HCT116 (cell line): ENCODE data around the gene TRIM72. TPM values are rescaled to one million over a fixed set of nuclear protein-coding genes. Genes with fewer than 3 reads are reported as not detected.

Experiments used
- ATAC-seq: fragments of 200-7000 bp; cut with Tn5 transposase; 2 replicates; pipeline ENCODE4 v1.9.1; 2020; ENCODE audit warnings: mild to moderate bottlenecking, moderate library complexity
- BruUV-seq: library from RNA; stranded (reverse); fragments of 400-500 nt; replicated peaks from 2 replicates; lab custom pipeline; 2021; lab: Mats Ljungman, UMichigan
- CTCF ChIA-PET: fragments of 300-600 bp; sonication (Branson Sonifier 250); formaldehyde crosslinking; loops from one replicate; lab custom pipeline; 2021; ENCODE audit warnings: antibody characterized with exemption; lab: Charles Lee
- POLR2A ChIA-PET: fragments of 300-600, 350-600 bp; sonication (Branson Sonifier 250); formaldehyde crosslinking; loops from one replicate; lab custom pipeline; 2021; ENCODE audit warnings: antibody characterized with exemption; lab: Charles Lee
- RAD21 ChIA-PET, 2 experiments: fragments of 300-600 bp; sonication (Branson Sonifier 250); formaldehyde crosslinking; loops; one replicate each; lab custom pipeline; 2023; ENCODE audit warnings: low total read pairs in 2 of 2; ENCODE audit not compliant: uncharacterized antibody in 2 of 2, unreplicated experiment in 2 of 2, low non-redundant PET in 1 of 2; lab: Charles Lee
- DNase-seq: peaks from one replicate; pipeline ENCODE4 v3.0.0-alpha.2; 2010; ENCODE audit warnings: low read depth, low spot score
- H2AFZ ChIP-seq: fragments of 200-600 bp; shearing (Covaris generic), sonication (generic); 2 replicates; pipeline ENCODE4 v1.6.1; 2017; ENCODE audit warnings: low read depth, mixed run types, mixed read lengths, antibody characterized with exemption, low read length; ENCODE audit not compliant: poor library complexity, severe bottlenecking
- H3K27ac ChIP-seq: 2 replicates; pipeline ENCODE4 v1.5.1; 2012; ENCODE audit warnings: low read depth, low read length
- H3K27me3 ChIP-seq: fragments of 200-600 bp; sonication (generic); 2 replicates; pipeline ENCODE4 v1.6.1; 2016; ENCODE audit warnings: mixed run types, low read length, mixed read lengths; ENCODE audit not compliant: insufficient read depth
- H3K36me3 ChIP-seq, 2 experiments: fragments of 200-500 bp in 1 of 2; fragments of 200-600 bp in 1 of 2; sonication (Bioruptor generic) in 1 of 2; sonication (generic) in 1 of 2; 2 replicates each; pipeline versions ENCODE4 v1.5.1 to v1.6.1; 2014 to 2016; ENCODE audit warnings: low read length in 2 of 2, inconsistent platforms in 1 of 2, mixed read lengths in 1 of 2, mixed run types in 1 of 2; ENCODE audit not compliant: insufficient read depth in 2 of 2, control insufficient read depth in 1 of 2
- H3K4me1 ChIP-seq, 2 experiments: fragments of 200-600 bp in 1 of 2; sonication (generic) in 1 of 2; 2 replicates each; pipeline versions ENCODE4 v1.5.1 to v1.6.1; 2012 to 2017; ENCODE audit warnings: low read length in 2 of 2, inconsistent platforms in 1 of 2, mild to moderate bottlenecking in 1 of 2, mixed read lengths in 1 of 2, mixed run types in 1 of 2, moderate library complexity in 1 of 2; ENCODE audit not compliant: insufficient read depth in 2 of 2, control insufficient read depth in 1 of 2
- H3K4me2 ChIP-seq: fragments of 200-600 bp; sonication (generic); 2 replicates; pipeline ENCODE4 v1.6.1; 2017; ENCODE audit warnings: mixed run types, low read length, mixed read lengths
- H3K4me3 ChIP-seq, 2 experiments: fragments of 200-600 bp in 1 of 2; sonication (generic) in 1 of 2; replicated peaks in 1 of 2; 2 replicates each; pipeline ENCODE4 v1.5.1; 2011 to 2016; ENCODE audit warnings: low read length in 2 of 2, control low read depth in 1 of 2, low read depth in 1 of 2, mild to moderate bottlenecking in 1 of 2, mixed read lengths in 1 of 2, mixed run types in 1 of 2
- H3K79me2 ChIP-seq: fragments of 200-600 bp; sonication (generic); 2 replicates; pipeline ENCODE4 v1.6.1; 2017; ENCODE audit warnings: mild to moderate bottlenecking, mixed run types, low read length, moderate library complexity, mixed read lengths; ENCODE audit not compliant: insufficient read depth
- H3K9ac ChIP-seq: fragments of 200-600 bp; sonication (generic); 2 replicates; pipeline ENCODE4 v1.6.1; 2016; ENCODE audit warnings: low read length, mixed read lengths
- H3K9me2 ChIP-seq: fragments of 200-600 bp; sonication (generic), shearing (Covaris generic); 2 replicates; pipeline ENCODE4 v1.6.1; 2017; ENCODE audit warnings: mixed run types, mild to moderate bottlenecking, moderate library complexity; ENCODE audit not compliant: insufficient read depth
- H3K9me3 ChIP-seq, 2 experiments: fragments of 200-500 bp in 1 of 2; fragments of 200-600 bp in 1 of 2; sonication (Bioruptor generic) in 1 of 2; sonication (generic) in 1 of 2; 2 replicates each; pipeline ENCODE4 v1.6.1; 2014 to 2017; ENCODE audit warnings: low read length in 2 of 2, mixed read lengths in 2 of 2, inconsistent platforms in 1 of 2, low read depth in 1 of 2, mild to moderate bottlenecking in 1 of 2, mixed run types in 1 of 2, moderate library complexity in 1 of 2; ENCODE audit not compliant: control insufficient read depth in 1 of 2, insufficient read depth in 1 of 2
- H4K20me1 ChIP-seq: fragments of 200-600 bp; sonication (generic), shearing (Covaris generic); 2 replicates; pipeline ENCODE4 v1.6.1; 2017; ENCODE audit warnings: mixed run types, mild to moderate bottlenecking, moderate library complexity; ENCODE audit not compliant: insufficient read depth
- CBX3 ChIP-seq: IDR thresholded peaks from 2 replicates; pipeline ENCODE4 v1.6.1; 2012; ENCODE audit warnings: low read depth
- CEBPB ChIP-seq: IDR thresholded peaks from 2 replicates; pipeline ENCODE4 v1.6.1; 2012; ENCODE audit warnings: low read depth
- EGR1 ChIP-seq: IDR thresholded peaks from 2 replicates; pipeline ENCODE4 v1.6.1; 2012; ENCODE audit warnings: low read depth
- EZH2 ChIP-seq: fragments of 200-600 bp; sonication (generic); IDR thresholded peaks from 2 replicates; pipeline ENCODE4 v1.6.1; 2017; ENCODE audit warnings: antibody characterized with exemption, mixed run types
- EZH2phosphoT487 ChIP-seq: fragments of 200-600 bp; IDR thresholded peaks from 2 replicates; pipeline ENCODE4 v1.6.1; 2018; ENCODE audit warnings: antibody characterized with exemption, borderline replicate concordance
- FOSL1 ChIP-seq: IDR thresholded peaks from 2 replicates; pipeline ENCODE4 v1.6.1; 2012; ENCODE audit warnings: low read depth
- JUND ChIP-seq: IDR thresholded peaks from 2 replicates; pipeline ENCODE4 v1.6.1; 2012
- MAX ChIP-seq: IDR thresholded peaks from 2 replicates; pipeline ENCODE4 v1.6.1; 2012
- POLR2A ChIP-seq: IDR thresholded peaks from 2 replicates; pipeline ENCODE4 v1.7.0; 2011; ENCODE audit warnings: borderline replicate concordance; ENCODE audit not compliant: insufficient read depth, insufficient read length; ENCODE audit errors: extremely low read depth
- POLR2AphosphoS5 ChIP-seq: IDR thresholded peaks from 2 replicates; pipeline ENCODE4 v1.6.1; 2011; ENCODE audit warnings: mild to moderate bottlenecking, low read depth, low read length, moderate library complexity
- RAD21 ChIP-seq: IDR thresholded peaks from 2 replicates; pipeline ENCODE4 v1.6.1; 2012; ENCODE audit warnings: low read depth, mild to moderate bottlenecking
- REST ChIP-seq: IDR thresholded peaks from 2 replicates; pipeline ENCODE4 v1.6.1; 2012; ENCODE audit warnings: low read depth
- SIN3A ChIP-seq: IDR thresholded peaks from 2 replicates; pipeline ENCODE4 v1.6.1; 2012; ENCODE audit warnings: low read depth
- SRF ChIP-seq: IDR thresholded peaks from 2 replicates; pipeline ENCODE4 v1.6.1; 2012; ENCODE audit warnings: low read depth
- TCF7L2 ChIP-seq: IDR thresholded peaks from 2 replicates; pipeline ENCODE4 v1.7.0; 2011; ENCODE audit warnings: borderline replicate concordance, inconsistent platforms; ENCODE audit not compliant: insufficient read depth, insufficient read length; ENCODE audit errors: extremely low read depth
- YY1 ChIP-seq: IDR thresholded peaks from 2 replicates; pipeline ENCODE4 v1.6.1; 2011; ENCODE audit warnings: low read length, low read depth, moderate library complexity, mild to moderate bottlenecking; ENCODE audit not compliant: insufficient replicate concordance; ENCODE audit errors: extremely low read depth
- ZBTB33 ChIP-seq: IDR thresholded peaks from 2 replicates; pipeline ENCODE4 v1.6.1; 2011; ENCODE audit warnings: mild to moderate bottlenecking, low read length, moderate library complexity; ENCODE audit not compliant: insufficient replicate concordance; ENCODE audit errors: extremely low read depth
- ZFX ChIP-seq: fragments of 450-650 bp; IDR thresholded peaks from 2 replicates; pipeline ENCODE4 v1.6.1; 2017
- ZNF274 ChIP-seq: fragments of 200-500 bp; sonication (Bioruptor generic); IDR thresholded peaks from 2 replicates; pipeline ENCODE4 v1.6.1; 2014; ENCODE audit warnings: mild to moderate bottlenecking, low read depth, low read length, inconsistent platforms
- intact Hi-C: fragments of 100-400 bp; cut with micrococcal nuclease; formaldehyde crosslinking; loops from 2 replicates; pipeline ENCODE4 v1.10.0; 2022
- total RNA-seq: library from RNA; stranded (reverse); gene quantifications from one replicate; pipeline ENCODE4 v1.2.1, GENCODE V29; 2021; ENCODE audit not compliant: unreplicated experiment

The TRIM72 gene
- total RNA-seq, 1 experiment from 2014 or later = 43.8 TPM

GRCh38 chr16:31223044-31223443 is 9.1 kb downstream of the TRIM72 start:
- Histone ChIP-seq H4K20me1 (no peaks in the 10 kb centered on the region), H3K9ac (no peak overlapping the region), H3K4me1 (no peaks in the 10 kb centered on the region), H3K4me2 (no peak overlapping the region), H3K27ac (no peak overlapping the region), H2AFZ (no peak overlapping the region), H3K36me3 (no peaks in the 10 kb centered on the region; a peak in 1 of 4 replicates), H3K9me2 (no peaks in the 10 kb centered on the region), H3K27me3 (no peaks in the 10 kb centered on the region), H3K4me3 (no peak overlapping the region), H3K79me2 (peaks cover 5% of the 10 kb centered on the region; the same call in 1 of the 2 replicates), H3K9me3 (no peaks in the 10 kb centered on the region)
- CTCF ChIA-PET = interaction anchor here (1.2 kb wide), 1 partner anchor 160 kb away, joined by 3 read pairs; no protein-coding TSS in a partner anchor
- no TSS peak for BruUV-seq
- DNase-seq (no peak), ATAC-seq (no peak)
- intact Hi-C loops = no loop called here
- RAD21 ChIA-PET = no interaction called here
- TF ChIP-seq MAX (no peak), SRF (no peak), RAD21 (no peak), EZH2phosphoT487 (no peak), ZBTB33 (no peak), EZH2 (no peak), JUND (no peak), POLR2AphosphoS5 (no peak), CBX3 (no peak), CEBPB (no peak), FOSL1 (no peak), ZNF274 (no peak), ZFX (no peak), REST (no peak), SIN3A (no peak), POLR2A (no peak), YY1 (no peak), EGR1 (no peak), TCF7L2 (no peak)
- POLR2A ChIA-PET = no interaction called here
